ENCODE data around the gene SH2D5. TPM values are rescaled to one million over a fixed set of nuclear protein-coding genes. Genes with fewer than 3 reads are reported as not detected.
A peak's percentile ranks its signal among the peaks of the same experiment; 100 is the strongest.

SH2D5 gene
- total RNA-seq, 1 donor from 2014 or later, result 0.26 TPM

GRCh38 chr1:20715406-20715805 is 17.1 kb downstream of the SH2D5 start:
- no peak for DNase-seq (ENCODE audit: low read depth in 2 of 2)

DNA sequence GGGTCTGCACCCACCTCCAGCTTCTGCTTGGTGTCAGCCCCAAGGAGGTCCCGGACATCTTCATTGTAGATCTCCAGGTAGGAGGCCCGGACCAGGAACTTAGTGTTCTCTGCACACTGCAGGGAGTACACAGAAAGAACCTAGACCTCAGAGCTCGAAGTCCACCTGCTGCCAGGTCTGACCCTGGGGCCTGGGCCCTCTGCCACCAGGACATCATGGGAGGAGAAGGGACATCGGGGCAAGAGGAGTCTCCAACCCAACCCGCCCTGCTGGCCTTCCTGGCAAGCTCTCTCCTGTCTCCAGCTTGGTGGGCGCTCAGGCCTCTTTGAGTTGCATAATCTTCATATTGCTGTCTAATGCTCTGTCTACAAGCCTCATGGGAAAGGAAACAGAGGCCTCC is 19.1 kb downstream of the SH2D5 start:
- DNase-seq (ENCODE audit: low read depth in 2 of 2), result no peak

GRCh38 chr1:20712215-20712577 is 20.3 kb downstream of the SH2D5 start:
- DNase-seq (ENCODE audit: low read depth in 2 of 2), result no peak

- DNase-seq (ENCODE audit: low read depth in 2 of 2), result no peak
Measured at GRCh38 chr1:20711285-20712214, 21.0 kb downstream of the SH2D5 start.

- DNase-seq (ENCODE audit: low read depth in 2 of 2), result no peak
Measured at GRCh38 chr1:20710469-20711284, 21.8 kb downstream of the SH2D5 start.

- no peak for DNase-seq (ENCODE audit: low read depth in 2 of 2)
Measured at GRCh38 chr1:20709868-20710267, 22.6 kb downstream of the SH2D5 start.

DNA sequence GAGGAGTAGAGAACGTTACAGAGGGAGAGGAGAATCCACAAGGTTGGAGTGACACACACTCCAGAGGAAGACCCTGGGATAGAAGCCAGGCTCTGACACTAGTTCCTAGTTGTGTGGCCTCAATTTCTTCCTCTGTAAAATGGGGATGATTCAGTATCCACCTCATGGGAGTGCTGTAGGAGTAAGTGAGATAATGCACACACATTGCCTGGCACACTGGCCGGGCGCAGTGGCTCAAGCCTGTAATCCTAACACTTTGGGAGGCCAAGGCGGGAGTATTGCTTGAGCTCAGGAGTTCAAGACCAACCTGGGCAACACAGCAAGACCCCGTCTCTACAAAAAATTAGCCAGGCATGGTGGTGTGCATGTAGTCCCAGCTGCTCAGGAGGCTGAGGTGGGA is 23.6 kb downstream of the SH2D5 start:
- DNase-seq (ENCODE audit: low read depth in 2 of 2), result no peak

DNA sequence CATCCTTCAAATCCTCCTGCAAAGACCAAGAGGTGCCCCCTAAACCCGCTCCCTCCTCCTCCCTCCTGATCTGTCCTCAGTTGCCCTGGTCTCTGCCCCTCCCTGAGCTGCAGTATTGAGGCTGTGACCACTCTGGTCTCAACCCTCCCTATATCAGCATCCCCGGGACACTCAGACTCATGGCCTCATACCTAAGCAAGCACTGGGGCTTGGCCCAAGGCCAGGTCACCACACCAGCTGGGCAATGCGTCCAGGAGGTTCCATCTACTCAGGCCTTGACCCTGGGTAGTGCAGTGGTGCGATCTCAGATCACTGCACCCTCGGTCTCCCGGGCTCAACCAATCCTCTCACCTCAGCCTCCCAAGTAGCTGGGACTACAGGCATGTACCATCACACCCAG is 24.4 kb downstream of the SH2D5 start:
- DNase-seq (ENCODE audit: low read depth in 2 of 2), result no peak

DNA sequence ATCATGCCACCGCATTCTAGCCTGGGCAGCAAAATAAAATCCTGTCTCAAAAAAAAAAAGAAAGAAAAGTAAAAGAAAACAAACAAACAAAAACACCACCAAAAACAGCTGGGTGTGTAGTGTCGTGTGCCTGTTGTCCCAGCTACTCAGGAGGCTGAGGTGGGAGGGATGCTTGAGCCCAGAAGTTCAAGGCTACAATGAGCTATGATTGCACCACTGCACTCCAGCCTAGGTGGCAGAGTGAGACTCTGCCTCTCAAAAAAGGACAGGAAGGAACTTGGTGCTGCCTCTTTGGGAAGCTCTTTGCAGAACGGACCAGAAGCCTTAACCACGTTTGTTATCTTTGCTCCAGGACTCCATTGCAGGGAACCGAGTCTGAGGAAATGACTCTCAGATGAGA is 25.7 kb downstream of the SH2D5 start:
- DNase-seq (ENCODE audit: low read depth in 2 of 2), result no peak

GRCh38 chr1:20705203-20705755 is 27.2 kb downstream of the SH2D5 start:
- DNase-seq (ENCODE audit: low read depth in 2 of 2), result no peak

DNA sequence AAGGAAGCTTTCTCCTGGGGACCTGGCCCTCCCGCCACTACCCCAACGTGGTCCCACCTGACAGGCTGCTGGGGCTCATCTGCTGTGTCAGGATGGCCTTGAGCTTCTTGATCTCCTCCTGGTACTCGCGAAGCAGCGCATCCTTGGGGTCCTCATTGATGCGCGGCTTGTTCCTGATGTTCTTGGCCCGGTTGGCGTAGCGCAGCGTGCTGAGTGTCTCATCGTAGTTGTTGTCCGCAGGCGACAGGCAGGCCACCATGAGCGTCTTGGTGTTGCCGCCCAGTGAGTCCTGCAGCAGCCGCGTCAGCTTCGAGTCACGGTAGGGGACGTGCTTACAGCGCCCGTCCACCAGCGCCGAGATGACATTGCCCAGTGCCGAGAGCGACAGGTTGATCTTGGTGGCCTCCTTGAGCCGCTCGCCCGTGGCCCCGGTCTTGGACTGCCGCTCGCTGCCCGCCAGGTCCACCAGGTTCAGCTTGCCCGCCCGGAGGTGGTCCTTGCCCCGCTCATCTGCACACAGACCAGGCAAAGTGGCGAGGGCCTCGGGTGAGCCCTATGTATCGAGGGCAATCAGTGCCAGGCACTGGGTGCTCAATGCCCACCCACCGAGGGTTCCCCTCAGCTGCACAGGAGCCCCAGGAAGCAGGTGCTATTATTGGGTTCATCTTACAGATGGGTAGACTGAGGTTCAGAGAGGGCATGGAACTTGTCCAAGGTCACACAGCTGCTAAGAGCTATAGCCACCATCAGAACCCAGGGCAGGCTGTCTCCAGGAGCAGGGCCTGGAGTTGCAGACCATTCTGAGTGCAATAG is 27.9 kb downstream of the SH2D5 start:
- no peak for DNase-seq (ENCODE audit: low read depth in 2 of 2)

DNA sequence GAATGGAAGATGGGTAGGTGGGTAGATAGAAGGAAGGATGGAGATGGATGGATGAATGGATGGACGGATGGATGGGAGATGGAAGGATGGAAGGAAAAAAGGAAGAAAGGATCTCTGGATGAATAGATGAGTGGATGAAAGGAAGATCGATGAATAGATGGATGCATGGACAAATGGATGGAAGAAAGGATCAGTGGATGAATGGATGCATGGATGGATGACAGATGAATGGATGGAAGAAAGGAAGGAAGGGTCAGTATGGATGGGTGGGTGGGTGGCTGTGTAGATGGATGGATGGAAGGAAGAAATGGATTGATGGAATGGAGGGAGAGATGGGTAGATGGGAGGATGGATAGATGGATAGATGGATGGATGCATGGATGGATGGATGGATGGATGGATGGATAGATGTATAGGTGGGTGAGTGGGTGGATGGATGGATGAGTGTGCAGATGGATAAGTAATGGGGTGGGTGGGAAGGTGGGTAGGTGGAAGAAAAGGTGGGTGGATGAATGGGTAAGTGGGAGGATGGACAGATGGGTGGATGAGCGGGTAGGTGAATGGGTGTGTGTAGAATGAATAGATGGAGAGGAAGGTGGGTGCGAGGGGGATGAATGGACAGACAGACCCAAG is 29.3 kb downstream of the SH2D5 start:
- DNase-seq (ENCODE audit: low read depth in 2 of 2), result no peak

DNA sequence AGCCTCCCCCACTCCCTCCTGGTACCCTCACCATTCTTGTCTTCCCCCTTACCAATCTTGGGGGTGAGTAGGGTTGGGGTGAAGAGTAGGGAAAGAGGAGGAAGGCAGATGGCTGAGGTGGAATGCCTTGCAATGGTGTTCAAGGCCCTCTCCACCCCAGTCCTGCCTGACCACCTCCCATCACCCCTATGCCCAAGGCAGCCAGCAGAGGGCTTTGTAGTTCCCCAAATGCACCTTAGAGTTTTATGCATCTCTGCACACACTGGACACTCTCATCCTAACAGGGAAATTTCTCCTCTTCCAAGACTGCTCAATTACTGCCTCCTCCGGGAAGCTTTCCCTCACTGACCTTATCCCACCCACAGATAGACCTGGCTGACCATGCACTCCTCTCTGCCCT is 30.1 kb downstream of the SH2D5 start:
- peak in 1 of 2 donors; percentile 17 for DNase-seq (ENCODE audit: low read depth in 2 of 2)

GRCh38 chr1:20701847-20702246 is 30.7 kb downstream of the SH2D5 start:
- DNase-seq (ENCODE audit: low read depth in 2 of 2), result no peak

DNA sequence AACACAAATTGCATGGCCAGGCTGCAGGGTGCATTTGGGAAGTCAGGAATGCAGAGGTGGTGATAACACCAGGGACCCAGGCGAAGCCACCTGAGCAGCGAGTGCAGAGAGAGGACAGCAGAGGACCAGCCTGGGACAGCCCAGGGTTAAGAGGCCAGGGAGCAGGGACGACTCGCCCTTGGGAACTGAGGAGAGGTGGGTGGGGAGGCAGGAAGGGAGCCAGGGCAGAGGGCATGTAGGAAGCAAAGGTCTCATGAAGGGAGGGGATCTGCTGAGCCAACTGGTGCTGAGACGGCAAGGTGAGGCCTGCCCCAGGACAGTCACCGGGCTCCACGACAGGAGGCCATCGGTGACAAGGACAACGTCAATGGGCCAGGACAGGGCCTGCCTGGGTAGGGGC is 31.1 kb downstream of the SH2D5 start:
- DNase-seq (ENCODE audit: low read depth in 2 of 2), result no peak

GRCh38 chr1:20700636-20701215 is 31.8 kb downstream of the SH2D5 start:
- DNase-seq (ENCODE audit: low read depth in 2 of 2), result peak in 1 of 2 donors; percentile 62

- DNase-seq (ENCODE audit: low read depth in 2 of 2), result no peak
Measured at GRCh38 chr1:20699558-20699957, 32.9 kb downstream of the SH2D5 start.

GRCh38 chr1:20698195-20698910 is 34.1 kb downstream of the SH2D5 start:
- DNase-seq (ENCODE audit: low read depth in 2 of 2), result no peak

- no peak for DNase-seq (ENCODE audit: low read depth in 2 of 2)
Measured at GRCh38 chr1:20697563-20697962, 34.9 kb downstream of the SH2D5 start.
